MM.1S (cell line): Measurements from ENCODE around the gene PINK1.

Experiments
- DNase-seq: peaks from one replicate; pipeline ENCODE4 v3.0.0-alpha.2; 2015
- H2AFZ ChIP-seq: fragments of 300-600 bp; sonication (generic); 2 replicates; pipeline ENCODE4 v1.6.0; 2016; ENCODE audit warnings: antibody characterized with exemption, low read length
- H3F3A ChIP-seq: fragments of 300-600 bp; sonication (generic); 2 replicates; pipeline ENCODE4 v1.6.1; 2016; ENCODE audit warnings: mild to moderate bottlenecking, antibody characterized with exemption, low read length, moderate library complexity, mixed read lengths; ENCODE audit not compliant: insufficient read depth
- H3K27ac ChIP-seq: fragments of 300-600 bp; sonication (generic); 2 replicates; pipeline ENCODE4 v1.5.1; 2016; ENCODE audit warnings: mild to moderate bottlenecking, low read length
- H3K27me3 ChIP-seq: fragments of 300-600 bp; sonication (generic); replicated peaks from 2 replicates; pipeline ENCODE4 v1.6.0; 2016; ENCODE audit warnings: low read length; ENCODE audit not compliant: insufficient read depth
- H3K36me3 ChIP-seq: fragments of 300-600 bp; sonication (generic); replicated peaks from 2 replicates; pipeline ENCODE4 v1.6.1; 2016; ENCODE audit warnings: mild to moderate bottlenecking, low read length, mixed read lengths; ENCODE audit not compliant: insufficient read depth
- H3K4me1 ChIP-seq: fragments of 300-600 bp; sonication (generic); 2 replicates; pipeline ENCODE4 v1.6.1; 2016; ENCODE audit warnings: low read length, mixed read lengths
- H3K4me2 ChIP-seq: fragments of 300-600 bp; sonication (generic); 2 replicates; pipeline ENCODE4 v1.6.0; 2016; ENCODE audit warnings: low read depth, low read length
- H3K4me3 ChIP-seq: fragments of 300-600 bp; sonication (generic); 2 replicates; pipeline ENCODE4 v1.5.1; 2016; ENCODE audit warnings: low read length, mixed read lengths
- H3K79me2 ChIP-seq: fragments of 300-600 bp; sonication (generic); 2 replicates; pipeline ENCODE4 v1.6.1; 2016; ENCODE audit warnings: mixed run types, low read length, mixed read lengths
- H3K9ac ChIP-seq: fragments of 300-600 bp; sonication (generic); 2 replicates; pipeline ENCODE4 v1.6.1; 2016; ENCODE audit warnings: low read length, mixed read lengths
- H3K9me2 ChIP-seq: fragments of 300-600 bp; sonication (generic); replicated peaks from 2 replicates; pipeline ENCODE4 v1.6.1; 2016; ENCODE audit warnings: mild to moderate bottlenecking, low read length, mixed read lengths; ENCODE audit not compliant: insufficient read depth
- H3K9me3 ChIP-seq: fragments of 300-600 bp; sonication (generic); replicated peaks from 2 replicates; pipeline ENCODE4 v1.6.1; 2016; ENCODE audit warnings: mild to moderate bottlenecking, low read length, mixed read lengths; ENCODE audit not compliant: insufficient read depth
- H4K20me1 ChIP-seq: fragments of 300-600 bp; sonication (generic); 2 replicates; pipeline ENCODE4 v1.6.1; 2016; ENCODE audit warnings: mild to moderate bottlenecking, low read length, moderate library complexity, mixed read lengths; ENCODE audit not compliant: insufficient read depth
- CTCF ChIP-seq: fragments of 300-600 bp; sonication (generic); IDR thresholded peaks from 2 replicates; pipeline ENCODE4 v1.5.1; 2016; ENCODE audit warnings: antibody characterized with exemption, low read length, mixed read lengths
- EZH2 ChIP-seq: fragments of 300-600 bp; sonication (generic); optimal IDR thresholded peaks from 2 replicates; pipeline ENCODE3; 2017; ENCODE audit warnings: low read depth, mild to moderate bottlenecking, antibody characterized with exemption, low read length, mixed read lengths
- EZH2phosphoT487 ChIP-seq: fragments of 300-600 bp; sonication (generic); IDR thresholded peaks from 2 replicates; pipeline ENCODE4 v1.6.1; 2018; ENCODE audit warnings: antibody characterized with exemption, low read length

PINK1 gene

DNA sequence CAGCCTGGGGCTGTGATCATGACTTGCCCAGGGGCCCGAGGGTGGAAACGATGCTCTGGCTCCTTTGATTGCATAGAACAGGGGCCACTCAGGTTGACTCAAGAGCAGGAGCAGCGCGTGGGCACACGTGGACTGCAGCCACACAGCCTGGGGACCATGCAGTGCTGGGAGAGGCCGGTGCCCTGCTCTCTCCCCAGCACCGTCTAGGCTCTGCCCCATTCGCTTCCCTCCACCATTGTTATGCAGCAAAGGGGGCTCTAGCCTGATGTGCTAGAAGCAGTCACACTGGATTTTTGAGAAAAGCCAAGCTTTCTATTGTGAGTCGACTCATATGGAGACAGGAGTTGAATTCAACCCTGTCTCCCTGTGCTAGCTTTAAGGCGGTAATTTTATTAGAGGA is 8.7 kb downstream of the PINK1 start:
- no peaks in the 10 kb centered on the region for H3K4me1 ChIP-seq
- H3K79me2 ChIP-seq = no peaks in the 10 kb centered on the region
- DNase-seq = no peak
- H3K4me3 ChIP-seq = no peak overlapping the region
- H3K4me2 ChIP-seq = no peak overlapping the region
- no peak for TF ChIP-seq EZH2
- TF ChIP-seq EZH2phosphoT487 = no peak
- no peak for TF ChIP-seq CTCF
- no peak overlapping the region for H3K27ac ChIP-seq
- no peaks in the 10 kb centered on the region for H3K9me3 ChIP-seq
- no peaks in the 10 kb centered on the region for H3F3A ChIP-seq
- no peaks in the 10 kb centered on the region for H3K36me3 ChIP-seq
- no peak overlapping the region for H3K9ac ChIP-seq
- H2AFZ ChIP-seq = no peak overlapping the region
- H4K20me1 ChIP-seq = no peaks in the 10 kb centered on the region
- no peaks in the 10 kb centered on the region for H3K9me2 ChIP-seq
- H3K27me3 ChIP-seq = no peaks in the 10 kb centered on the region

DNA sequence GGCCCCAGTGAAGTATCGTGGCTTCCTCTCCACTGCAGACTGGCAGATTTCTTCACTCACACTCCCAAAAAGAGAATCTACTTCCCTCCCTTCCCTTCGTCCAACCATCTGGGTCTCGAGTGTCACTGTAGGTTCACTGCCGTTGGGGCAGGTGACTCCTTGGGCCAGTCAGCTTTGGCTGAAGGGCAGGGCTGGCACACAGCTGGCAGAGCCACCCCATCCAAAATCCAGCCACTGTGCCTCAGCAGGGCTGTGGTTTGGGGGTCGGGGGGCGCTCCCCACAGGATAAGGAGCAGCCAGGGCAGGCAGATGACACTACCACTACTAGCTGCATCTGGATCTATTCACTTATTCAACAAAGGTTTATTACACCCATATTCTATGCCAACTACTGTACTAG is 9.8 kb downstream of the PINK1 start:
- TF ChIP-seq EZH2 = no peak
- no peak for TF ChIP-seq EZH2phosphoT487
- no peak for TF ChIP-seq CTCF
- no peak overlapping the region for H3K9ac ChIP-seq
- no peak for DNase-seq

DNA sequence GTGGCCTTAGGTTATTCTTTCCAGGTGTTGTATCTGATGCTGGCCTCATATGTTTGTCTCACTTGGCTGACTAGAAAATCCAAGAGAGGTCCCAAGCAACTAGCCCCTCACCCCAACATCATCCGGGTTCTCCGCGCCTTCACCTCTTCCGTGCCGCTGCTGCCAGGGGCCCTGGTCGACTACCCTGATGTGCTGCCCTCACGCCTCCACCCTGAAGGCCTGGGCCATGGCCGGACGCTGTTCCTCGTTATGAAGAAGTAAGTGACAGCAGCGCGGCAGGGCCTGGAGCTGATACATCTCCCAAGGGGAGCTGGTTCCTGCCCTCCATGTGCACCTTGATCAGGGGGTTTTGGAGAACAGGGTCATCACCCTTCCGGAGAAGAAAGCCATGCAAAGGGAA is 11.2 kb downstream of the PINK1 start:
- no peak for TF ChIP-seq CTCF
- TF ChIP-seq EZH2phosphoT487 = no peak
- TF ChIP-seq EZH2 = no peak
- Histone ChIP-seq H3K4me3 (no peak overlapping the region), H4K20me1 (no peaks in the 10 kb centered on the region), H3K27ac (no peak overlapping the region), H3K4me1 (no peaks in the 10 kb centered on the region), H3K79me2 (no peaks in the 10 kb centered on the region), H2AFZ (no peak overlapping the region), H3K4me2 (no peak overlapping the region), H3K9me3 (no peaks in the 10 kb centered on the region), H3K27me3 (no peaks in the 10 kb centered on the region), H3K9ac (no peak overlapping the region), H3F3A (no peaks in the 10 kb centered on the region), H3K36me3 (no peaks in the 10 kb centered on the region), H3K9me2 (no peaks in the 10 kb centered on the region)
- DNase-seq = no peak

More for the DNA sequence above, 9.8 kb downstream of the PINK1 start:
- no peaks in the 10 kb centered on the region for H3K79me2 ChIP-seq
- no peaks in the 10 kb centered on the region for H3F3A ChIP-seq
- H3K4me1 ChIP-seq = no peaks in the 10 kb centered on the region
- H3K4me2 ChIP-seq = no peak overlapping the region
- H3K9me2 ChIP-seq = no peaks in the 10 kb centered on the region
- H3K27ac ChIP-seq = no peak overlapping the region
- H3K36me3 ChIP-seq = no peaks in the 10 kb centered on the region
- H3K4me3 ChIP-seq = no peak overlapping the region
- no peaks in the 10 kb centered on the region for H4K20me1 ChIP-seq
- no peaks in the 10 kb centered on the region for H3K27me3 ChIP-seq
- H2AFZ ChIP-seq = no peak overlapping the region
- no peaks in the 10 kb centered on the region for H3K9me3 ChIP-seq

DNA sequence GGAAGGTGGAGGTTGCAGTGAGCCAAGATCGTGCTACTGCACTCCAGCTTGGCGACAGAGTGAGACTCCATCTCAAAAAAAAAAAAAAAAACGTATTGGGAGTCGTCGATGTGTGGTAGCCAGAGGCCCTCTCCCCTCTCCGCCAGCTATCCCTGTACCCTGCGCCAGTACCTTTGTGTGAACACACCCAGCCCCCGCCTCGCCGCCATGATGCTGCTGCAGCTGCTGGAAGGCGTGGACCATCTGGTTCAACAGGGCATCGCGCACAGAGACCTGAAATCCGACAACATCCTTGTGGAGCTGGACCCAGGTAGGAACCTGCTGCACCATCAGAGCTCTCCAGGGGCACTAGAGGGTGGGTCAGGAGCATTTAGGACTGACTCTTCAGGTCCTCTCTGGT is 12.2 kb downstream of the PINK1 start:
- H3K79me2 ChIP-seq = no peaks in the 10 kb centered on the region

More for the DNA sequence above, 12.2 kb downstream of the PINK1 start:
- H3F3A ChIP-seq = no peaks in the 10 kb centered on the region
- no peak for DNase-seq
- H3K36me3 ChIP-seq = no peaks in the 10 kb centered on the region
- TF ChIP-seq CTCF = no peak
- no peak for TF ChIP-seq EZH2
- no peak for TF ChIP-seq EZH2phosphoT487
- H3K9me2 ChIP-seq = no peaks in the 10 kb centered on the region
- no peaks in the 10 kb centered on the region for H4K20me1 ChIP-seq
- no peak overlapping the region for H3K27ac ChIP-seq
- H3K4me3 ChIP-seq = no peak overlapping the region
- no peaks in the 10 kb centered on the region for H3K27me3 ChIP-seq
- H3K4me2 ChIP-seq = no peak overlapping the region
- H2AFZ ChIP-seq = no peak overlapping the region
- H3K9me3 ChIP-seq = no peaks in the 10 kb centered on the region
- no peak overlapping the region for H3K9ac ChIP-seq
- no peaks in the 10 kb centered on the region for H3K4me1 ChIP-seq
